Mesangial cell (primary cell): Measurements from ENCODE around the gene ZNF304. TPM values are rescaled to one million over a fixed set of nuclear protein-coding genes. Genes with fewer than 3 reads are reported as not detected.

ENCODE experiments used
- total RNA-seq: library from RNA; depleted of rRNA; stranded (reverse); fragments of >200 nt; gene quantifications from 2 replicates; pipeline ENCODE4 v1.2.3, GENCODE V29; 2015

Gene ZNF304
- 3.6 and 5.5 TPM in 2 replicates for total RNA-seq

DNA sequence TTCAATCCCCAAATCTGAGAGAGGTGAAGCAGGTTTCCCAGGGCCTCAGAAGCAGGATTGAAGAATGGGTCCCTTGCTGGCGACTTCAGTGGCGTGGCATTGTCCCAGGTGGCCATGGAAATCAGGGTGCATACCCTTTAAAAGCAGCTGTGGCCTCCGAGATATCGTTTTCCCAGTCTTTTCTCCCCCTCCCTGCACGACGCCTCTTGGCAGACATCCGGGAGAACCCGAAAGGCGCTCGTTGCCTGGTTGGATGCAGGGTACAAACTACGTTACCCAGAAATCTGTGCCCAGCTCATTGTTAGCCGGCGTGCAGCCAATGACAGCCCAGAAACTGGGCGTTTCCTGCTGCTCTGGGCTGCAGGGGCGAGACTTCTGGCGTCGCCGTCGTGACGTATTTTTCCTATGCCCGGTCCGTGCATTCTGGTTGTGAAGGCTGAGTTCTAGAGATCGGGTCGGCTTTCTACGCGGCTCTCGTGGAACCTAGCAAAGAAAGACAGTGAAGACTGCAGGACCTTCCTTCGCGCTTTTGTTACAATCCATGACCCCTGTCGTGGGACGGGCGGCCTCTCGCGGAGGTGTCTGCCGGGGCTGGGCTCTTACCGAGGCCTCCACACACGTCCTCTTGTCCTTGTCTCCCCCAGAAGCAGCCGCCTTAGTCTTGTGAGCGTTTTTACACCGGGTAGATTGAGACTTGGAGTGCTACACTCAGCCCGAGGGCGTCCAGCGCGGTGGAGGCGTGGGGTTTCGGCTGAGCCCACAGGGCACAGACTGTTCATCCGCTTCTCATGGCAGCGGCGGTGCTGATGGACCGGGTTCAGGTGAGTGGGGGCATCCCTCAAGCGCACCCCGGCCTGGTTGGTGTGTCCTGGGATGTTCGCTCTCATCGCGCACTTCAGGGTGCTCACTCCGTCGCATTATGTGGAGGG is at the start of gene ZNF304:
Gene ZNF304 (plus strand): TSS at position 395 of the 929 bp plus-strand sequence. CDS start 394 bp downstream, at position 789.

DNA sequence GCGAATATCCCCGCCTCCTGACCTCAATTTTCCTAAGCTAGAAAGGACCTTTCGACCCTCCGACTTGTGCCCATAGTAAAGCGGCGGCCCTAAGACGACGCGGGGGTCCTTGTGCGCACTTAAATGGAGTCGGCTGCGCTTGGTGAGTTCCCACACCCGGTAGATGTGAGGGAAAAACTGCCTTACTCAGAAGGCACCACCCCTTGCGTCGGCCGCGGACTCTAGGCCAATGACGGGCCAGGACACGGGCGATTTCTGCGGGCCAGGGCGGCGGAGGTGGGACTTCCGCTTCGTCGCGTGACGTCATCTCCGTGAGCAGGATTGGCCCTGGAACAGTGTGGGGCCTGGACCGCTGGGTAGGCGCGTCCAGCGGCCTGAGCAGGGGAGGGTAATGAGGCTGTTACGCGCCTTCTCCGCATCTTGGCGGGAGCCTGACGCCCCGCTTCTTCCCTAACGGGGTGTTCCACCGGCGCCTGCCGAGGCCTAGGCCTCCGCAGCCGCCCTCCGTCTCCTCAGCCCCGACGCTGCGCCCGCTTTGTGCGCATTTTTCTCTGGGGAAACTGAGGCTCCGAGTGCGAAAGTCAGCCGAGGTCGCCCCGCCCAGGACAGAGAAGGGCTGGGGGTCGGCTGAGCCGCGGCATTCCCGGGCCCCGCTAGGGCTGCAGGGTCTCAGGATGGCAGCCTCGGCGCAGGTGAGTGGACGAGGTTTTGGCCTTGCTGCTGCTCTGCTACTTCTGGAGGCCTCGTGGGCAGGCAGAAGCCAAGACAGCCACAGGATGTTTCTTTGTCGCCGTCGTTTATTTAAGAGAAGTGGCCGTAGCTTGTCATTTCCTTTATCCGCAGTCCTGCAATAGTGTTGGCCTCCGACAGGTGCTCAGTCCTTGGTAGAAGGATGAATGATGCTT is 30.6 kb upstream of the ZNF304 start, which contains the start of gene ZNF543:
Gene ZNF543 (plus strand): TSS at position 293 of the 905 bp plus-strand sequence. CDS start 382 bp downstream, at position 675.

DNA sequence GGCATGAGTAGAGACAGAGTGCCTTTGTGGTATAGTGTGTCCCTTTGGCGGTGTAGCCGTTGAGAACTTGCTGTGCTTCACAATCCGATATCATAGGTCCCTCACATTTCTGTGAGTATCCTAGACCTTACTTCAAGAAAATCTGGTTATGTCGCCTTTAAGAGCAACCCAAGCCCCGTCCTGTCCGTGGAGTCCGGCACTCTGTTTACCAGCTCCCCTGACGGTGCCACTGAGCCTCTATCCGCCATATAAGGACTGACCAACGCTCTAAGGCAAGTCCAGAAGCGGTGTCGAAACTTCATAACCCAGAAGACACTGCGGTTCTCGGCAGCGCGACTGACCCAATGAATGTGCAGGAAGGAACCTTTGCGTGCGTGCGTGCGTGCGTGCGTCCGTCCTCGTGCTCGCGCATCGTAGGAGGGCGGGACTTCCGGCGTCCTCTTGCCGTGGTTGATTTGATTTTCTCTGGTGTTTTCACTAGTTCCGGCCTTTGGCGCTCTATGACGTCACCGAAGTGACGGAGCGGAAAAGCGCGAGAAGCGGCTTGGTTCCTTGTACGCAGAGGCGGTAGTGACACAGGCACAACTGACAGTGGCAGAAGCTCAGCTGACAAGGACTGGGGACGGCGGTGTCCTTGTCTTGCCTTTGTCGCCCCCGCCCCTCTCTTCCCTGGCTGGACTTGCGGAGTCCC is 12.1 kb downstream of the ZNF304 start, which contains the start of the genes TRAPPC2B and ZNF547:
Gene TRAPPC2B (plus strand): TSS at position 555 of the 691 bp plus-strand sequence. CDS start 1,283 bp downstream, outside the sequence.
Gene ZNF547 (plus strand): TSS at position 555 of the 691 bp plus-strand sequence. CDS start 5,005 bp downstream, outside the sequence.

DNA sequence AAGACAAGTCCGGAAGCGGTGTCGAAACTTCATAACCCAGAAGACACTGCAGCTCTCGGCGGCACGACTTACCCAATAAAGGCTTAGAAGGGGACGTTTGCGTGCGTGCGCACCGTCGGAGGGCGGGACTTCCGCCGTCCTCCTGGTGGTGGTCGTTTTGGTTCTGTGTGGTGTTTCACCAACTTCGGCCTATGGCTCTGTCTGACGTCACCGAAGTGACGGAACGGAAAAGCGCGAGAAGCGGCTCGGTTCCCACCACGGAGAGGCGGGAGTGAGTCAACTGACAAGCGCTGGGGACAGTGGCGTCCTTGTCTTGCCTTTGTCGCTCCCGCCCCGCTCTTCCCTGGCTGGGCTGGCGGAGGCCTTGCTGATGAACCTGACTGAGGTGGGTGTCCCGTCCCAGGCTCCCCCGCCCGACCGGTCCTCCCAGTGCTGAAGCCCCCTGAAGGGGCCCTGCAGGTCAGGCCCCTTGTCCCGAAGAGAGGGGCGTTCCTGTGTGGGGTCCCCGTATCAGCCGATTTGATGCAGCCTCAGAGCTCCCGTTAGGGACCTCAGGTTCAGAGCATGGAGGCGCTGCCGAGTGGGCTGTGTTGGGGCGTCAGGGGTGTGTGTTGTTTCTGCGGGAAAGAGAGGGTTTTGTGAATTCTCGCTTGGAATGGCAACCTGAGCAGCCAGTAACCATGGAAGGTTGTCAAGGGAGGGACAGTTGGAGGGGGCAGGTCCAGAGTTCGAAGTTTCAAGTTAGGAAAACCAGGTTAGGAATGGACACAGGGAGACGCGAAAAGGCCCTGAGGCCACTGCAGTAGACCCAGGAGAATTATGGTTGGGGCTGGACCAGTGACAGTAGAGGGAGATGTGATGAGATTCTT is 38.9 kb downstream of the ZNF304 start, which contains the start of gene ZNF548:
Gene ZNF548 (plus strand): TSS at position 125 of the 869 bp plus-strand sequence. CDS start 246 bp downstream, at position 371.

Other genes with a start within 250 kb of the ZNF304 start
- gene USP29, start 231.3 kb upstream of the ZNF304 start, total RNA-seq: not detected in 2 replicates
- gene ZIM3, start 206.1 kb upstream of the ZNF304 start, total RNA-seq: not detected in 2 replicates
- not detected in 2 replicates for gene DUXA, start 183.8 kb upstream of the ZNF304 start, total RNA-seq
- 14.3 and 21.6 TPM in 2 replicates for gene ZNF264, start 159.8 kb upstream of the ZNF304 start, total RNA-seq
- 1.6 TPM in 1 of 2 replicates, not detected in the other for gene AURKC, start 120.2 kb upstream of the ZNF304 start, total RNA-seq
- gene ZNF805, start 110.6 kb upstream of the ZNF304 start, total RNA-seq: 6.2 and 14.1 TPM in 2 replicates
- gene ZNF460, start 70.8 kb upstream of the ZNF304 start, total RNA-seq: 31.4 and 54.5 TPM in 2 replicates
- gene ZNF543, start 30.8 kb upstream of the ZNF304 start, total RNA-seq: 3.3 and 6.3 TPM in 2 replicates
- 12.2 and 15.1 TPM in 2 replicates for gene TRAPPC2B, start 12.3 kb downstream of the ZNF304 start, total RNA-seq
- 0.65 and 0.89 TPM in 2 replicates for gene ZNF547, start 12.3 kb downstream of the ZNF304 start, total RNA-seq
- gene ZNF548, start 38.6 kb downstream of the ZNF304 start, total RNA-seq: 6.2 and 9.1 TPM in 2 replicates
- gene ZNF17, start 59.9 kb downstream of the ZNF304 start, total RNA-seq: 4.1 TPM in 2 replicates
- gene ZNF749, start 84.1 kb downstream of the ZNF304 start, total RNA-seq: 7.5 and 16.3 TPM in 2 replicates
- under 0.01 TPM in 1 of 2 replicates, not detected in the other for gene VN1R1, start 105.9 kb downstream of the ZNF304 start, total RNA-seq
- 3.9 and 11.2 TPM in 2 replicates for gene ZNF772, start 126.3 kb downstream of the ZNF304 start, total RNA-seq
- 3.7 and 9.6 TPM in 2 replicates for gene ZNF419, start 136.5 kb downstream of the ZNF304 start, total RNA-seq
- gene ZNF773, start 148.7 kb downstream of the ZNF304 start, total RNA-seq: 3.9 and 13.6 TPM in 2 replicates
- 2.3 and 4.6 TPM in 2 replicates for gene ZNF549, start 176.1 kb downstream of the ZNF304 start, total RNA-seq
- 2.8 and 3.9 TPM in 2 replicates for gene ZNF550, start 208.6 kb downstream of the ZNF304 start, total RNA-seq
- 2.6 and 4.2 TPM in 2 replicates for gene ZNF416, start 227.6 kb downstream of the ZNF304 start, total RNA-seq
- gene ZIK1, start 232.9 kb downstream of the ZNF304 start, total RNA-seq: 4.1 and 7.5 TPM in 2 replicates
- gene ZNF530, start 248.6 kb downstream of the ZNF304 start, total RNA-seq: 3.5 and 4.1 TPM in 2 replicates